K562 (cell line): ENCODE data around the gene BTN3A1. TPM values are rescaled to one million over a fixed set of nuclear protein-coding genes. Genes with fewer than 3 reads are reported as not detected.

ENCODE experiments used
- ATAC-seq: fragments of 200-7000 bp; cut with Tn5 transposase; 3 replicates; pipeline ENCODE4 v1.9.1; 2020; ENCODE audit warnings: moderate library complexity
- BruUV-seq: library from RNA; stranded (reverse); fragments of 400-500 nt; replicated peaks from 2 replicates; lab custom pipeline; 2021; lab: Mats Ljungman, UMichigan
- CTCF ChIA-PET: fragments of 300-600 bp; formaldehyde crosslinking; extraction: SDS; loops from one replicate; lab custom pipeline; 2021; ENCODE audit warnings: low intra/inter-chr PET ratio; lab: Yijun Ruan, JAX
- POLR2A ChIA-PET: fragments of 300-600, 350-650 bp; sonication (Branson Sonifier 250); formaldehyde crosslinking; extraction: SDS; loops from one replicate; lab custom pipeline; 2021; ENCODE audit warnings: antibody characterized with exemption, inconsistent platforms; lab: Yijun Ruan, JAX
- DNase-seq, 4 experiments: peaks; one replicate each; pipeline versions ENCODE4 v3.0.0 to v3.0.0-alpha.2; 2011 to 2018; ENCODE audit warnings: low spot score in 3 of 4, mixed read lengths in 3 of 4; ENCODE audit errors: extremely low read depth in 1 of 4
- FAIRE-seq: peaks from 2 replicates; lab custom pipeline; 2011; peaks lifted over from hg19 to GRCh38; lab: Jason Lieb, UNC
- H2AFZ ChIP-seq: 2 replicates; pipeline ENCODE4 v1.6.0; 2011; ENCODE audit warnings: low read depth, low read length, control low read depth, inconsistent platforms
- H3K27ac ChIP-seq: fragments of 200-600 bp; 3 replicates; pipeline ENCODE4 v1.8.0; 2011; ENCODE audit warnings: low read depth, mild to moderate bottlenecking, control low read depth, inconsistent platforms, low read length, moderate library complexity, mixed read lengths; ENCODE audit errors: extremely low read depth
- H3K27me3 ChIP-seq, 2 experiments: fragments of 300-600 bp in 1 of 2; 2 replicates in 1 of 2; 3 replicates in 1 of 2; pipeline versions ENCODE4 v1.6.0 to v1.8.0; 2011; ENCODE audit warnings: inconsistent platforms in 2 of 2, low read length in 2 of 2, mild to moderate bottlenecking in 1 of 2, mixed read lengths in 1 of 2, moderate library complexity in 1 of 2; ENCODE audit not compliant: control insufficient read depth in 2 of 2, insufficient read depth in 2 of 2
- H3K36me3 ChIP-seq: fragments of 300-600 bp; 3 replicates; pipeline ENCODE4 v1.8.0; 2011; ENCODE audit warnings: mild to moderate bottlenecking, low read length, inconsistent platforms; ENCODE audit not compliant: control insufficient read depth, insufficient read depth
- H3K4me1 ChIP-seq, 2 experiments: fragments of 200-600 bp in 1 of 2; replicated peaks in 1 of 2; 2 replicates in 1 of 2; 3 replicates in 1 of 2; pipeline versions ENCODE4 v1.5.1 to v1.8.0; 2011; ENCODE audit warnings: inconsistent platforms in 2 of 2, low read length in 2 of 2, mild to moderate bottlenecking in 1 of 2, mixed read lengths in 1 of 2, moderate library complexity in 1 of 2; ENCODE audit not compliant: control insufficient read depth in 2 of 2, insufficient read depth in 2 of 2
- H3K4me2 ChIP-seq: 2 replicates; pipeline ENCODE4 v1.6.1; 2011; ENCODE audit warnings: low read length, control low read depth, inconsistent platforms, mixed read lengths; ENCODE audit not compliant: insufficient read depth
- H3K4me3 ChIP-seq: fragments of 200-600 bp; sonication (generic), shearing (Covaris generic); 2 replicates; pipeline ENCODE4 v1.5.1; 2016; ENCODE audit warnings: control low read depth, inconsistent platforms
- H3K79me2 ChIP-seq: fragments of 200-600 bp; 3 replicates; pipeline ENCODE4 v1.8.0; 2011; ENCODE audit warnings: low read length, inconsistent platforms; ENCODE audit not compliant: control insufficient read depth, insufficient read depth
- H3K9ac ChIP-seq, 2 experiments: 2 replicates each; pipeline versions ENCODE4 v1.6.0 to v1.6.1; 2011; ENCODE audit warnings: low read depth in 2 of 2, low read length in 2 of 2, control low read depth in 1 of 2, inconsistent platforms in 1 of 2, mild to moderate bottlenecking in 1 of 2, mixed read lengths in 1 of 2; ENCODE audit not compliant: insufficient read depth in 1 of 2
- H3K9me1 ChIP-seq: one replicate; pipeline ENCODE4 v1.6.0; 2011; ENCODE audit warnings: inconsistent platforms, mild to moderate bottlenecking, low read length, moderate library complexity; ENCODE audit not compliant: control insufficient read depth, insufficient read depth
- H3K9me3 ChIP-seq: replicated peaks from 2 replicates; pipeline ENCODE4 v1.5.1; 2011; ENCODE audit warnings: low read depth, low read length, inconsistent platforms; ENCODE audit not compliant: control insufficient read depth, insufficient read depth
- H4K20me1 ChIP-seq: replicated peaks from 2 replicates; pipeline ENCODE4 v1.6.1; 2011; ENCODE audit warnings: low read length, inconsistent platforms, mixed read lengths; ENCODE audit not compliant: control insufficient read depth, insufficient read depth
- ATF4 ChIP-seq: fragments of 450-650 bp; formaldehyde crosslinking; IDR thresholded peaks from 2 replicates; pipeline ENCODE4 v1.4.0; 2022; ENCODE audit warnings: mild to moderate bottlenecking, moderate library complexity
- CREB1 ChIP-seq, 2 experiments: sonication (generic) in 1 of 2; formaldehyde crosslinking in 1 of 2; IDR thresholded peaks; 2 replicates each; pipeline versions ENCODE4 v1.6.1 to v1.8.0; 2012 to 2022; ENCODE audit warnings: inconsistent platforms in 1 of 2, mild to moderate bottlenecking in 1 of 2, missing genetic modification reagents in 1 of 2, moderate library complexity in 1 of 2
- DPF2 ChIP-seq: fragments of 450-650 bp; IDR thresholded peaks from 2 replicates; pipeline ENCODE4 v1.6.1; 2016
- GTF2E2 ChIP-seq: fragments of 200-800 bp; sonication (Bioruptor generic); IDR thresholded peaks from 2 replicates; pipeline ENCODE4 v1.6.1; 2016; ENCODE audit warnings: missing genetic modification characterization, missing compliant biosample characterization
- ID3 ChIP-seq, 2 experiments: fragments of 250-450 bp in 1 of 2; fragments of 450-650 bp in 1 of 2; sonication (Bioruptor Pico) in 1 of 2; IDR thresholded peaks; 2 replicates each; pipeline versions ENCODE4 v1.6.1 to v1.8.0; 2016 to 2021; ENCODE audit warnings: mild to moderate bottlenecking in 2 of 2, moderate library complexity in 2 of 2, missing compliant biosample characterization in 1 of 2, missing genetic modification characterization in 1 of 2
- IFI16 ChIP-seq: fragments of 250-450 bp; sonication (Bioruptor Pico); IDR thresholded peaks from 2 replicates; pipeline ENCODE4 v2.1.2; 2022; ENCODE audit warnings: mild to moderate bottlenecking, inconsistent platforms
- MYC ChIP-seq, 2 experiments: fragments of 250-450 bp in 1 of 2; sonication (Bioruptor Pico) in 1 of 2; IDR thresholded peaks; 2 replicates each; pipeline versions ENCODE4 v1.5.1 to v1.6.1; 2012 to 2021; ENCODE audit warnings: low read depth in 2 of 2, borderline replicate concordance in 1 of 2, improper control_type of control experiment in 1 of 2, low read length in 1 of 2, mild to moderate bottlenecking in 1 of 2, moderate library complexity in 1 of 2
- TCF7 ChIP-seq: sonication (generic); IDR thresholded peaks from 2 replicates; pipeline ENCODE4 v1.6.1; 2016; ENCODE audit warnings: antibody characterized with exemption, borderline replicate concordance
- TEAD1 ChIP-seq, 2 experiments: fragments of 450-650 bp in 1 of 2; sonication (generic) in 1 of 2; formaldehyde crosslinking; IDR thresholded peaks; 2 replicates each; pipeline versions ENCODE4 v1.4.0 to v1.8.0; 2020 to 2022; ENCODE audit warnings: mild to moderate bottlenecking in 2 of 2, missing genetic modification reagents in 1 of 2
- ZFP91 ChIP-seq: sonication (generic); formaldehyde crosslinking; IDR thresholded peaks from 2 replicates; pipeline ENCODE4 v1.8.0; 2022; ENCODE audit warnings: mild to moderate bottlenecking, missing genetic modification reagents
- ZNF165 ChIP-seq: fragments of 250-450 bp; sonication (Bioruptor Pico); IDR thresholded peaks from 2 replicates; pipeline ENCODE4 v1.4.0; 2020; ENCODE audit warnings: borderline replicate concordance
- ZNF445 ChIP-seq: fragments of 250-450 bp; sonication (Bioruptor Pico); IDR thresholded peaks from 2 replicates; pipeline ENCODE4 v1.4.0; 2020; ENCODE audit warnings: low read depth, mild to moderate bottlenecking, moderate library complexity
- ZNF766 ChIP-seq: fragments of 200-800 bp; sonication (Bioruptor generic); conservative IDR thresholded peaks from 2 replicates; pipeline ENCODE4 v1.6.1; 2016; ENCODE audit warnings: missing genetic modification characterization, missing compliant biosample characterization
- WGBS: fragments of 100-300 bp; shearing (Covaris generic); methylation state at CpG from one replicate; pipeline ENCODE4 v1.1.6; 2016; ENCODE audit warnings: low coverage, mixed read lengths; ENCODE audit not compliant: insufficient coverage; ENCODE audit errors: missing lambda C conversion rate; 5-methylcytosine and 5-hydroxymethylcytosine counted together
- in situ Hi-C: fragments of 300-500 bp; cut with MboI; formaldehyde crosslinking; loops from 4 replicates; pipeline ENCODE4 v1.15.0; 2018; ENCODE audit warnings: inconsistent platforms, mixed read lengths
- intact Hi-C: fragments of 100-400 bp; cut with micrococcal nuclease; formaldehyde crosslinking; loops from 2 replicates; pipeline ENCODE4 v1.14.2; 2022
- polyA plus RNA-seq, 8 experiments: library from polyadenylated mRNA; depleted of rRNA in 4 of 8; stranded (reverse) in 5 of 8; unstranded in 3 of 8; fragments of >200 nt; fragmentation: Nextera tagmentation in 2 of 8; fragmentation: Illumina TruSeq in 1 of 8; extraction: Ambion mirVana in 2 of 8; extraction: Trizol in 1 of 8; gene quantifications; 2 replicates each; pipeline versions ENCODE4 v1.2.1 to v1.2.3, GENCODE V29; 2011 to 2014; ENCODE audit warnings: inconsistent platforms in 1 of 8, missing spikeins in 1 of 8
- total RNA-seq, 7 experiments: library from RNA; depleted of rRNA in 6 of 7; stranded (reverse); fragments of >200 nt in 6 of 7; fragmentation: Illumina TruSeq in 2 of 7; extraction: Trizol in 2 of 7; gene quantifications; 2 replicates each; pipeline versions ENCODE4 v1.2.1 to v1.2.3, GENCODE V29; 2011 to 2021; ENCODE audit warnings: low replicate concordance in 1 of 7

The BTN3A1 gene
- total and polyA plus RNA-seq, 9 of the 15 experiments (the other 6 are each of a cell fraction or from before 2014, with no cell fraction given): 0.84 to 8.5 (median 3.9) TPM

GRCh38 chr6:26363882-26364701 is 38.0 kb upstream of the BTN3A1 start:
- Histone ChIP-seq H3K4me1 (peaks cover 11 to 22% of the 10 kb centered on the region in 2 experiments), H3K79me2 (no peaks in the 10 kb centered on the region), H3K9ac (peak overlapping the region; percentile 75 to 80), H4K20me1 (no peaks in the 10 kb centered on the region), H3K27ac (peak overlapping the region; percentile 78), H3K36me3 (no peaks in the 10 kb centered on the region), H3K4me3 (peak overlapping the region; percentile 44), H2AFZ (peak overlapping the region; percentile 85), H3K4me2 (peak overlapping the region; percentile 93), H3K27me3 (no peaks in the 10 kb centered on the region), H3K9me3 (no peaks in the 10 kb centered on the region), H3K9me1 (no peaks in the 10 kb centered on the region)
- intact Hi-C loops: no loop called here
- BruUV-seq: no TSS peak
- ChIA-PET CTCF (no interaction called here), POLR2A (interaction anchor here (0.6 to 2.7 kb wide), 8 partner anchors 9 to 769 kb away, joined by 3 to 12 read pairs (median 4); partner anchors contain the start of gene HMGN4)
- FAIRE-seq: no peak
- peak in 2 of 4 experiments; percentile 18 to 50 for DNase-seq
- 31% methylated on average over 6 of the region's 6 CpGs for WGBS
- in situ Hi-C loops: no loop called here
- ATAC-seq: peak; percentile 53
- TF ChIP-seq TCF7 (no peak), ZNF165 (CRISPR knock-in tag) (peak; percentile 69; the same call in 1 of the 2 replicates), ZNF766 (CRISPR knock-in tag) (no peak), CREB1 (IDR thresholded peaks at IDR 0.05) (no peak), CREB1 (CRISPR knock-in tag; IDR thresholded peaks at IDR 0.05) (peak; percentile 45), ZFP91 (no peak), ATF4 (0 out of 2 replicates have a peak, but pooled peaks have one; percentile 22), ID3 (CRISPR knock-in tag; IDR thresholded peaks at IDR 0.05) (no peak), ID3 (tag; IDR thresholded peaks at IDR 0.05) (no peak), IFI16 (CRISPR knock-in tag) (no peak), GTF2E2 (tag) (no peak), TEAD1 (CRISPR knock-in tag; IDR thresholded peaks at IDR 0.05) (0 out of 4 replicates have a peak, but pooled peaks of 1 of the 2 experiments have one; percentile 23), DPF2 (no peak), ZNF445 (CRISPR knock-in tag) (no peak), MYC (IDR thresholded peaks at IDR 0.05; ENCODE audit: low read depth, low read length) (no peak), MYC (CRISPR knock-in tag; IDR thresholded peaks at IDR 0.05; ENCODE audit: borderline replicate concordance, low read depth) (0 out of 2 replicates have a peak, but pooled peaks have one; percentile 50)
